ENCODE measurements around the gene ADGRG6.

The ADGRG6 gene

GRCh38 chr6:142271476-142271875 is 30.3 kb upstream of the ADGRG6 start:
- Histone ChIP-seq H3K9me3 (ENCODE audit: insufficient read depth, low read depth, low read length) (no peaks in the 10 kb centered on the region), H3K4me3 (ENCODE audit: low read length, poor library complexity, severe bottlenecking) (no peak overlapping the region), H3K36me3 (ENCODE audit: insufficient read depth, low read length) (no peaks in the 10 kb centered on the region), H3K4me2 (ENCODE audit: low read depth, low read length, poor library complexity, severe bottlenecking) (no peak overlapping the region), H3K27me3 (ENCODE audit: insufficient read depth, low read length, poor library complexity, severe bottlenecking) (no peaks in the 10 kb centered on the region), H3K9ac (ENCODE audit: low read depth, low read length, poor library complexity, severe bottlenecking) (no peak overlapping the region), H3K79me2 (ENCODE audit: insufficient read depth, low read length) (no peaks in the 10 kb centered on the region), H2AFZ (ENCODE audit: low read length) (no peak overlapping the region), H4K20me1 (ENCODE audit: insufficient read depth, low read length, poor library complexity, severe bottlenecking) (no peaks in the 10 kb centered on the region), H3K4me1 (ENCODE audit: insufficient read depth, low read length, poor library complexity, severe bottlenecking) (no peaks in the 10 kb centered on the region), H3F3A (ENCODE audit: low read depth) (no peaks in the 10 kb centered on the region), H3K9me2 (replicated peaks; ENCODE audit: low read depth, low read length) (no peaks in the 10 kb centered on the region)
- TF ChIP-seq EZH2phosphoT487 (IDR thresholded peaks at IDR 0.05; ENCODE audit: borderline replicate concordance) (no peak), CTCF (conservative IDR thresholded peaks at IDR 0.05; ENCODE audit: low read length) (no peak)

- Histone ChIP-seq H3K79me2 (ENCODE audit: insufficient read depth, low read length) (no peaks in the 10 kb centered on the region), H3F3A (ENCODE audit: low read depth) (no peaks in the 10 kb centered on the region), H3K9me2 (replicated peaks; ENCODE audit: low read depth, low read length) (no peaks in the 10 kb centered on the region), H3K27me3 (ENCODE audit: insufficient read depth, low read length, poor library complexity, severe bottlenecking) (no peaks in the 10 kb centered on the region), H3K9me3 (ENCODE audit: insufficient read depth, low read depth, low read length) (no peaks in the 10 kb centered on the region), H3K9ac (ENCODE audit: low read depth, low read length, poor library complexity, severe bottlenecking) (no peak overlapping the region), H4K20me1 (ENCODE audit: insufficient read depth, low read length, poor library complexity, severe bottlenecking) (no peaks in the 10 kb centered on the region), H3K4me1 (ENCODE audit: insufficient read depth, low read length, poor library complexity, severe bottlenecking) (no peaks in the 10 kb centered on the region), H3K36me3 (ENCODE audit: insufficient read depth, low read length) (no peaks in the 10 kb centered on the region), H3K4me3 (ENCODE audit: low read length, poor library complexity, severe bottlenecking) (no peak overlapping the region), H3K4me2 (ENCODE audit: low read depth, low read length, poor library complexity, severe bottlenecking) (no peak overlapping the region), H2AFZ (ENCODE audit: low read length) (no peak overlapping the region)
- TF ChIP-seq CTCF (conservative IDR thresholded peaks at IDR 0.05; ENCODE audit: low read length) (no peak), EZH2phosphoT487 (IDR thresholded peaks at IDR 0.05; ENCODE audit: borderline replicate concordance) (no peak)
These were observed 27.2 kb upstream of the ADGRG6 start for GRCh38 chr6:142274656-142275055.

- H3K27me3 ChIP-seq (ENCODE audit: insufficient read depth, low read length, poor library complexity, severe bottlenecking), result no peaks in the 10 kb centered on the region
- H3K4me2 ChIP-seq (ENCODE audit: low read depth, low read length, poor library complexity, severe bottlenecking), result no peak overlapping the region
- TF ChIP-seq CTCF (conservative IDR thresholded peaks at IDR 0.05; ENCODE audit: low read length) (no peak), EZH2phosphoT487 (IDR thresholded peaks at IDR 0.05; ENCODE audit: borderline replicate concordance) (no peak)
- H3K4me3 ChIP-seq (ENCODE audit: low read length, poor library complexity, severe bottlenecking), result no peak overlapping the region
- H3K79me2 ChIP-seq (ENCODE audit: insufficient read depth, low read length), result no peaks in the 10 kb centered on the region
- H2AFZ ChIP-seq (ENCODE audit: low read length), result no peak overlapping the region
- H4K20me1 ChIP-seq (ENCODE audit: insufficient read depth, low read length, poor library complexity, severe bottlenecking), result no peaks in the 10 kb centered on the region
- no peaks in the 10 kb centered on the region for H3K36me3 ChIP-seq (ENCODE audit: insufficient read depth, low read length)
- H3K9me3 ChIP-seq (ENCODE audit: insufficient read depth, low read depth, low read length), result no peaks in the 10 kb centered on the region
- no peaks in the 10 kb centered on the region for H3F3A ChIP-seq (ENCODE audit: low read depth)
- H3K9me2 ChIP-seq (replicated peaks; ENCODE audit: low read depth, low read length), result no peaks in the 10 kb centered on the region
- H3K4me1 ChIP-seq (ENCODE audit: insufficient read depth, low read length, poor library complexity, severe bottlenecking), result no peaks in the 10 kb centered on the region
- no peak overlapping the region for H3K9ac ChIP-seq (ENCODE audit: low read depth, low read length, poor library complexity, severe bottlenecking)
These were observed 26.4 kb upstream of the ADGRG6 start for GRCh38 chr6:142275236-142276006.
